LNCaP clone FGC (cell line): ENCODE measurements around the gene TP73.

Experiments used
- DNase-seq: peaks from one replicate; pipeline ENCODE4 v3.0.0-alpha.2; 2011; ENCODE audit warnings: low read depth
- H3K4me3 ChIP-seq: 2 replicates; pipeline ENCODE4 v1.5.1; 2011; ENCODE audit warnings: mild to moderate bottlenecking, low read depth, low read length, control low read depth
- TF ChIP-seq, protein P1 (sequence below): IDR thresholded peaks from 2 replicates; pipeline ENCODE4 v1.5.1; 2012; ENCODE audit warnings: mild to moderate bottlenecking; ENCODE audit not compliant: control insufficient read depth, insufficient read depth; ENCODE audit errors: extremely low read depth

TP73 gene

DNA sequence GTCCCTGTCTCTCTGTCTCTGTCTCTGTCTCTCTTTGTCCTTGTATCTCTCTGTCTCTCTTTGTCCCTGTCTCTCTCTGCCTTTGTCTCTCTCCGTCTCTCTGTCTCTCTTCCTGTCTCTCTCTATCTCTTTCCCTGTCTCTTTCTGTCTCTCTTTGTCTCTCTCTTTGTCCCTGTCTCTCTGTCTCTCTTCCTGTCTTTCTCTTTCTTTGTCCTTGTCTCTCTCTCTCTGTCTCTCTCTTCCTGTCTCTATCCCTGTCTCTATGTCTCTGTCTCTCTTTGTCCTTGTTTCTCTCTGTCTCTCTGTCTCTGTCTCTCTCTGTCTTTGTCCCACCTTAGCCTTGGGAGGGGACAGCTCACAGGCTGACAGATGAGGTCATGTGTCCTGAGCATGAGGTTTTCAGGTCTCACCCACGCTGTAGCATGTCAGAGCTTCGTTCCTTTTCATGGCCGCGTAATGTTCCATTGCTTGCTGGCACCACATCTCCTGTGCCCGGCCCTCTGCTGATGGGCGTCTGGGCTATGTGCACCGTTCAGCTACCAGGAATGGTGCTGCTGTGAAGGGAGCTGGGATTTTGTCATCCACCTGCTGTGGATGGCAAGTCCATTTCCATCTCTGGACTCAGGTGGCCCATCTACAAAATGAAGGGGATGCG is 27.6 kb downstream of the TP73 start:
- H3K4me3 ChIP-seq: no peak overlapping the region
- no peak for DNase-seq
- TF ChIP-seq, protein P1, sequence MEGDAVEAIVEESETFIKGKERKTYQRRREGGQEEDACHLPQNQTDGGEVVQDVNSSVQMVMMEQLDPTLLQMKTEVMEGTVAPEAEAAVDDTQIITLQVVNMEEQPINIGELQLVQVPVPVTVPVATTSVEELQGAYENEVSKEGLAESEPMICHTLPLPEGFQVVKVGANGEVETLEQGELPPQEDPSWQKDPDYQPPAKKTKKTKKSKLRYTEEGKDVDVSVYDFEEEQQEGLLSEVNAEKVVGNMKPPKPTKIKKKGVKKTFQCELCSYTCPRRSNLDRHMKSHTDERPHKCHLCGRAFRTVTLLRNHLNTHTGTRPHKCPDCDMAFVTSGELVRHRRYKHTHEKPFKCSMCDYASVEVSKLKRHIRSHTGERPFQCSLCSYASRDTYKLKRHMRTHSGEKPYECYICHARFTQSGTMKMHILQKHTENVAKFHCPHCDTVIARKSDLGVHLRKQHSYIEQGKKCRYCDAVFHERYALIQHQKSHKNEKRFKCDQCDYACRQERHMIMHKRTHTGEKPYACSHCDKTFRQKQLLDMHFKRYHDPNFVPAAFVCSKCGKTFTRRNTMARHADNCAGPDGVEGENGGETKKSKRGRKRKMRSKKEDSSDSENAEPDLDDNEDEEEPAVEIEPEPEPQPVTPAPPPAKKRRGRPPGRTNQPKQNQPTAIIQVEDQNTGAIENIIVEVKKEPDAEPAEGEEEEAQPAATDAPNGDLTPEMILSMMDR: no peak

GRCh38 chr1:3680488-3681230 is 28.3 kb downstream of the TP73 start:
- DNase-seq: no peak
- H3K4me3 ChIP-seq: no peak overlapping the region

GRCh38 chr1:3681231-3681897 is 29.0 kb downstream of the TP73 start:
- TF ChIP-seq, protein P1: no peak
- no peak overlapping the region for H3K4me3 ChIP-seq
- DNase-seq: no peak

More at GRCh38 chr1:3680488-3681230, 28.3 kb downstream of the TP73 start:
- TF ChIP-seq, protein P1: no peak

DNA sequence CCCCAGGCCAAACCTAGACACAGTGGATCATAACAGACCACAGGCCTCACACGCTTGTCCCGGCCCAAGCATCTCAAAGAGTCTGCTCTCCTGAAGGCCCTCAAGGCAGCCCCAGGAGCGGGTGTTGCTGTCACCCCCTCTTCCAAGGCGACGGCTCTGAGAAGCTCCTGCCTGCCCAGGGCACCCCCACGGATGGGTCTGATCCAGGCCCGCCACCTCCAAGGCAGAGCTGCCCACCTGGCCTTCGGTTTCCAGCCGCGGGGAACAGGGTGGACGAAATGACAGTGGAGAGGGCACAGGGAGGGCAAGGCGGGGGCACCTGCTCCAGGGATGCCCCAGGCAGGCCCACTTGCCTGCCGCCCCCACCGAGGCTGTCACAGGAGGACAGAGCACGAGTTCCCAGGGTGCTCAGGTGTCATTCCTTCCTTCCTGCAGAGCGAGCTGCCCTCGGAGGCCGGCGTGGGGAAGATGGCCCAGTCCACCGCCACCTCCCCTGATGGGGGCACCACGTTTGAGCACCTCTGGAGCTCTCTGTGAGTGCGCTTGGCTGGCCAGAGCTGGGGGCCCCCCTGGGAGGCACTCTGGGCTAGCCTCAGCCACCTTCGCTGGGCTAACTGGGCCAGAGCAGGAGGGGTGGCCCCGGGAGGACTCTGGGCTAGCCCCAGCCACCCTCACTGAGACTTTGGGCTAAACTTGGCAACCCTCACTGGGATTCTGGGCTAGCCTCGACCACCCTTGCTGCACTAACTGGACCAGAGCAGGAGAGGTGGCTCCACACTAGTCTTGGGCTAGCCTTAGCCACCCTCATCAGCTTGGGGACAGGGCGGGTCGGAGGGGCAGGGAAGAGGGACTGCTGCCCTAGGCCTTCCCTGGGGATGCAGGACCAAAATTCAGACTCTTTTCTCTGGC is 29.8 kb downstream of the TP73 start:
- no peak overlapping the region for H3K4me3 ChIP-seq
- TF ChIP-seq, protein P1: no peak
- no peak for DNase-seq

DNA sequence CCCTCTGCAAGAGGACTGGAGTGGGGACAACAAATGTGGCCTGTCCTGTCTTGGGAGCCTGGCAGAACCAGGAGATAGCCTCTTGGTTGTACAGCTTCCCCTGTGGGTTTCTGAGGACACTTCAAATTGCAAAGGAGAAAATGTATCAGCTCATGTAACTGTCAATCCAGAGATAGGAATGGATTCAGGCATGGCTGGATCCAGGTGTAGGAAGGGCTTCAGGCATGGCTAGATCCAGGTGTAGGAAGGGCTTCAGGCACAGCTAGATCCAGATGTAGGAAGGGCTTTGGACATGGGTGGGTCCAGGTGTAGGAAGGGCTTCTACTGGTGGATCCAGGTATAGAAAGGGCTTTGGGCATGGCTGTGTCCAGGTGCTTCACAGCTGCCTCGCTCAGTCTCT is 30.9 kb downstream of the TP73 start:
- TF ChIP-seq, protein P1: no peak
- H3K4me3 ChIP-seq: no peak overlapping the region
- no peak for DNase-seq

- no peak for DNase-seq
- no peak overlapping the region for H3K4me3 ChIP-seq
- TF ChIP-seq, protein P1: no peak
Measured at GRCh38 chr1:3683992-3684391, 31.7 kb downstream of the TP73 start.
